HEK293T (cell line): ENCODE data around the gene ARHGEF35.
"Not testable (repeated sequence)": the region's sequence is repeated elsewhere in the genome, so short reads cannot be mapped to it uniquely, and the experiment has no call there.

Experiments
- ARNT ChIP-seq: fragments of 450-650 bp; IDR thresholded peaks from 2 replicates; pipeline ENCODE4 v1.6.1; 2017; ENCODE audit warnings: mild to moderate bottlenecking
- BHLHE40 ChIP-seq: fragments of 450-650 bp; IDR thresholded peaks from 2 replicates; pipeline ENCODE4 v1.6.1; 2016; ENCODE audit warnings: mild to moderate bottlenecking, moderate library complexity, borderline replicate concordance
- ELF4 ChIP-seq: fragments of 450-650 bp; IDR thresholded peaks from 2 replicates; pipeline ENCODE4 v1.6.1; 2017; ENCODE audit warnings: antibody characterized with exemption
- FOXK2 ChIP-seq: fragments of 450-650 bp; IDR thresholded peaks from 2 replicates; pipeline ENCODE4 v1.6.1; 2016; ENCODE audit warnings: mild to moderate bottlenecking
- FOXM1 ChIP-seq: fragments of 450-650 bp; IDR thresholded peaks from 2 replicates; pipeline ENCODE4 v1.6.1; 2017; ENCODE audit warnings: mild to moderate bottlenecking, borderline replicate concordance
- HDGF ChIP-seq: fragments of 450-650 bp; IDR thresholded peaks from 2 replicates; pipeline ENCODE4 v1.6.1; 2017; ENCODE audit warnings: antibody characterized with exemption, borderline replicate concordance
- L3MBTL2 ChIP-seq: fragments of 450-650 bp; conservative IDR thresholded peaks from 2 replicates; pipeline ENCODE4 v1.6.1; 2016; ENCODE audit warnings: mild to moderate bottlenecking
- SP1 ChIP-seq: fragments of 450-650 bp; IDR thresholded peaks from 2 replicates; pipeline ENCODE4 v1.6.1; 2017
- SUZ12 ChIP-seq: fragments of 450-650 bp; IDR thresholded peaks from 2 replicates; pipeline ENCODE4 v1.6.1; 2016; ENCODE audit warnings: mild to moderate bottlenecking
- TARDBP ChIP-seq: fragments of 450-650 bp; IDR thresholded peaks from 2 replicates; pipeline ENCODE4 v1.6.1; 2016
- ZNF384 ChIP-seq: fragments of 450-650 bp; IDR thresholded peaks from 2 replicates; pipeline ENCODE4 v1.6.1; 2016

DNA sequence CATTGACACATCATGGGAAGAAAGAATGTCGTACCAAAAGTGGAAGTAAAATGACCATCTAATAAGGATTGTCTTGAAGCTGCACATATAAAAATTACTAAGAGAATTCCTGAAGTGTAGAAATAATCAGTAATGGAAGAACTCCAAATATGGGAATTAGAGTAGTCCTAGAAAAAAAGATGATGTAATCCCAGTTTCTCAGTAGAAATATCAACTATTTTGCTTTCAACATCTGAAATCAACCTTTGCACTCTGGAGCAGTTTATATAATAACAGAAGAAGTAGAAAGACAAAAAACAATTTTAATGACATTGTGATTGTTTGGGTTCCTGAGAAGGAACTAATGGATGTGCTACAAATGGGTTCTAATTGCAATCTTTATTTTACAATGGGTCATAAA, 37.4 kb upstream of the ARHGEF35 start:
- TF ChIP-seq FOXK2, SP1, FOXM1, SUZ12, TARDBP, BHLHE40, ELF4, ARNT, HDGF, ZNF384, L3MBTL2: not testable (repeated sequence)
